ENCODE measurements around the gene FILIP1.

DNA sequence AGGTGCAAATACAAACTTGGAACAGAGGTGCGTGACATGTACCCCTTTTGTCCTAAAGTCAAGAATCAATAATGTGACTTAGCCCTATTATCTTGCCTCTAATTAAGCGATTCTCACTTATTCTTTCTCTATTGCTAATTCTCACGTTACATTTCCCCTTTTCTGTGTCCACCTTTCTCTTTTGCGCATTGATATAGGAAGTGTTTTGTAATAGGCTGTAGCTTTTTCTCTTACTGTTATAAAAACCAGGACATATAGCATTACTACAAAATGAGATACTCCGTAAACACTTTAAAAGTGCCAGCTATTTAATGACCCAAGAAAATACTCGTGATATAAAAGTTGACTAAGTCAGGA is 208.3 kb downstream of the FILIP1 start:
- TF ChIP-seq TAF1 (IDR thresholded peaks at IDR 0.05; ENCODE audit: borderline replicate concordance, insufficient read depth, low read length) (no peak), POLR2AphosphoS5 (IDR thresholded peaks at IDR 0.05; ENCODE audit: low read depth, low read length) (no peak)

All from PFSK-1 (cell line).